Left kidney (tissue), 2 donors: ENCODE results near the gene CACNG4. TPM values are rescaled to one million over a fixed set of nuclear protein-coding genes. Genes with fewer than 3 reads are reported as not detected.

ENCODE experiments used
- DNase-seq: peaks from one replicate; pipeline ENCODE4 v3.0.0-alpha.2; 2013
- polyA plus RNA-seq: library from polyadenylated mRNA; unstranded; fragments of 120-200 nt; gene quantifications from one replicate; pipeline ENCODE4 v1.2.1, GENCODE V29; 2013; ENCODE audit not compliant: insufficient read length

CACNG4 gene
- polyA plus RNA-seq, 1 donor = 3.5 TPM

- DNase-seq = no peak
Observed at GRCh38 chr17:67066717-67067116, 102.2 kb downstream of the CACNG4 start.

DNA sequence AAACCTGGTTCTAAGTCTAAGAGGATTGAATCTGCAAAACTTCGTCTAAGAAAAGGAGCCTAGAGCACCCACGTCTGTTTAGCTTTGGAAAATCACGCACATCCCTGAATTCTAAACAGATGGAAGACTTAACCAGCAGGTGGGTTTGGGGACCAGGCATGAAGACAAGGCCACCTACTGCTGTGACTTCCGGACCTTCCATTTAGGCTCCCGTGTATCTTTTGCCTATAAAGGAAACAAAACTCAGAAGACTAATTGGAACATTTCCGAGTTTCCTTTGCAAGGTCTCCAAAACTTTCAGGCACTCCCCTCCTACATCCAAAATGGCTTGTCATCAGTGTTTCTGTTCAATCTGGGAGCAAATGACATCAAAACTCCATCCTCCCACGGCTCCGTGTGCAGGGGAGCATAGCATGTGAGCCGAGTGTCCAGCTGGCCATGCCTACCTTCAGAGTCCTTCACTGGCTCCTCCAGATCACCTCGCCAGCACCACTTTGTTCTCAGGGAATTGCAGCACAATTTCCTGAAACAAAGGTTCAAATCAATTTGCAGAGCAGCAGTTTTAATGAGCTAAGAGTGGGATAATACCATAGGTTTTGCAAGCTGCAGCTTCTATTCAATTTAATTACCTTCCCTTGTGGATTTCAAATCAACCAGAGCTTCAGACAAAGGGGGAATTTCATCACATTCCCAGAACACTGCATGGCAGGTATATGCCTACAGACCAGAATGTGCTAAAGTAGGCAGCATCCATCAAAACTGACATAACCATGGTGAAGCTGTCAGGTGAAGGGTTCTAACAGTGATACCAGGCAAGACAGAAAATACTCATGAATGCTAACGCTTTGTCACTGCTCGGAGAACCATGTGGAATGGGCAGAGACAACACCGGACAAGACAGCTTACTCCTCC is 103.3 kb downstream of the CACNG4 start:
- DNase-seq = peak; percentile 24

DNA sequence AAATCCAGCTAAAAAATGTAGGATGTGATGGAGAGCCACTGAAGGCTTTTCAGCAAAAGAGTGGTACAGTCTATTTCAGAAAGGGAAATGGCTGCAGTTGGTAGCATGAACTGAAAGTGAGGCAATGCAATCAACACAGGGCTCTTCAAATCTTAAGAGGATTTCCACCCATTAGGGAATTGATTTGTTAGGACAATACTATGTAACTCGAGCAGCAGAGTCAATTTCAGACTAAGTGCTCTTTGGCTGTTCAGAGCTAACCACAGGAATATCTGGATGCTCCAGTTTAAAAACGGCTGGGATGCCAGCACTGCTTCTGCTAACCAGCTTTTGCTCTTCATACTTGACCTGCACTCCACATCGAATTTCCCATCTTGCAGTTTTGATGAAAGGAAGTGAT is 104.5 kb downstream of the CACNG4 start:
- DNase-seq = no peak

- no peak for DNase-seq
Observed at GRCh38 chr17:67069603-67070136, 105.2 kb downstream of the CACNG4 start.

DNA sequence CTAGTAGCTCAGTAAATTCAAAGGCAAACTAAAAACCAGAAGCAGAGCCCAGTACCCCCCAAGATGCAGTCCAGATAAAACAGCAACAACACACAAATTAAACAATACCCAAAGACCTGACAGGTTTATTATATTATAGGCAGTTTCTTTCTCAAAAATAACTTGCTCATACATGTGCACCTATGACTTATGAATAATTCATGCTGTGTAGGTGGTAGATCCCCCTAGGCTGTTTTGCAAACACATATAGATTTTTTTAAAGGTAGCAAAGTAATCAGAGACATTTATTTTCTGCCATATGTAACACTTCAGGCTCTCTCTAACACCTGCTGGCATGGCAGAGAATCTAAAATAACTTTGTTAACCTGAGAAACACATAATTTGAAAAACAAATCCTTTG is 107.1 kb downstream of the CACNG4 start:
- no peak for DNase-seq

- no peak for DNase-seq
Observed at GRCh38 chr17:67072885-67073284, 108.4 kb downstream of the CACNG4 start.

DNA sequence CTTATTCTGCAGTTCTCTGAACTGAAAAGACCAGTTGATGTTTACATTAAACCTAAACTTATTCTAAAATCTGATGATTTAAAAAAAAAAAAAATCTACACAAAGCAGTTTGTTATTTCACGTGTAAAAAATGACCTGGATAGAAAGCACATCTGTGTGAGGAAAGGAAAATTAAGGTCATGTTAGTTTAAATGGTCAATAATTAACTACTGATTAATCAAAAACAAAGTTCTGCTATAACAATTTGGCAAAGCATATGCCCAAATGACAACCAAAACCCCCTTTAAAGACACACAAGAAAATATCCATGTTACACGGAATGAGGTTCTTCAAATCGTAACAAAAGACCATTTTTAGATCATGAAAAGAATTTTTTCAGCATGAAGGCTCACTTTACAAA is 110.3 kb downstream of the CACNG4 start:
- no peak for DNase-seq

GRCh38 chr17:67076290-67076689 is 111.8 kb downstream of the CACNG4 start:
- DNase-seq = peak; percentile 62

DNA sequence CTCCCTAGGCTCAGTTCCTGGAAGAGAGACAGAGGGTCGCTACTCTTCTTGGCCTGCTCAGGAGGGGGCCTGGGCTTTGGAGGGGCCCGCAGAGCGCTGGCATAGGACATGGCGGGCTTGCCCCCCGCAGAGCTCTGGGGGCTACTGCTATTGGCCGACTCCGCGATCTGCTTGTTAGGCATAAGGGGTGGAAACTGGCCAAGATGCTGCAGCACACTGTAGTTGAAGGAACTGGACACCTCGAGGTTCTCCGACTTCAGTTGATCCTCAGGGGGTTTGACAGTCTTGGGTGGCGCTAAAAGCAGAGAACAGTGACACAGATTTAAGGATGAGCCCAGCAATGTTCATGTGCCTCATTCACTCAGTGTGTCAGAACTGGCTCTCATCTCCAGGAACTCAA is 113.8 kb downstream of the CACNG4 start:
- DNase-seq = no peak

DNA sequence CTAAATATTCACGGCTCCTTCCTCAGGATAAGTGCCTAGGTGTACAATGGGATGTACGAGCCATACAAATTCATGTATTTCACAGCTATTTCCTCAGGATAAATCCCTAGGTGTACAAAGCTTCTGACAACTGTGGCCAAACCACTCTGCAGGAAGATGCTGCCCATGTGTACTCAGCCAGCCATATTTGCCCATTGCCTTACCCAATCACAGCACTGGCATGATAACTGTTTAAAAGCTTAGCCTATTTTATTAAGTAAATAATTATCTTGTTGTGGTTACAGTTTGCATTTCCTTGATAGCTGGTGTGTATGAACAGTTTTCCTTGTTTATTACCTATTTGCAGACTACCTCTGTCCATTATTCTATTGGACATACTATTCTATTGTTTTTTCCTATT is 115.0 kb downstream of the CACNG4 start:
- no peak for DNase-seq

- no peak for DNase-seq
Observed at GRCh38 chr17:67080804-67081203, 116.3 kb downstream of the CACNG4 start.

GRCh38 chr17:67082107-67082506 is 117.6 kb downstream of the CACNG4 start:
- DNase-seq = no peak

Other genes with a start within 250 kb of the CACNG4 start
- gene CACNG5, start 129.6 kb upstream of the CACNG4 start, polyA plus RNA-seq = 3.2 TPM
- not detected for gene CACNG1, start 79.8 kb downstream of the CACNG4 start, polyA plus RNA-seq